ENCODE data around the gene AOPEP.

DNA sequence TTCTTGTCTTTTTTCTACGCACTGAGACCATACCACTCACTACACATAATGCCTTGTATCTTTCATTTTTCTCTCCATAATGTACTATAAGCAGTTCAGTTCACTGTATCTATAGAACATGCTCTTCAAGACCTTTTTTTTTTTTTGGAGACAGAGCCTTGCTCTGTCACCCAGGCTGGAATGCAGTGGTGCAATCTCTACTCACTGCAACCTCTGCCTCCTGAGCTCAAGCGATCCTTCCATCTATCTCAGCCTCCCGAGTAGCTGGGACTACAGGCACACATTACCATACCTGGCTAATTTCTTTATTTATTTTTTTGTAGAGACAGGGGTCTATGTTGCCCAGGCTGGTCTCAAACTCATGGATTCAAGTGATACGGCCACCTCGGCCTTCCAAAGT is 382.3 kb downstream of the AOPEP start:
- TF ChIP-seq, protein P1, sequence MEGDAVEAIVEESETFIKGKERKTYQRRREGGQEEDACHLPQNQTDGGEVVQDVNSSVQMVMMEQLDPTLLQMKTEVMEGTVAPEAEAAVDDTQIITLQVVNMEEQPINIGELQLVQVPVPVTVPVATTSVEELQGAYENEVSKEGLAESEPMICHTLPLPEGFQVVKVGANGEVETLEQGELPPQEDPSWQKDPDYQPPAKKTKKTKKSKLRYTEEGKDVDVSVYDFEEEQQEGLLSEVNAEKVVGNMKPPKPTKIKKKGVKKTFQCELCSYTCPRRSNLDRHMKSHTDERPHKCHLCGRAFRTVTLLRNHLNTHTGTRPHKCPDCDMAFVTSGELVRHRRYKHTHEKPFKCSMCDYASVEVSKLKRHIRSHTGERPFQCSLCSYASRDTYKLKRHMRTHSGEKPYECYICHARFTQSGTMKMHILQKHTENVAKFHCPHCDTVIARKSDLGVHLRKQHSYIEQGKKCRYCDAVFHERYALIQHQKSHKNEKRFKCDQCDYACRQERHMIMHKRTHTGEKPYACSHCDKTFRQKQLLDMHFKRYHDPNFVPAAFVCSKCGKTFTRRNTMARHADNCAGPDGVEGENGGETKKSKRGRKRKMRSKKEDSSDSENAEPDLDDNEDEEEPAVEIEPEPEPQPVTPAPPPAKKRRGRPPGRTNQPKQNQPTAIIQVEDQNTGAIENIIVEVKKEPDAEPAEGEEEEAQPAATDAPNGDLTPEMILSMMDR (IDR thresholded peaks at IDR 0.05): no peak
- TF ChIP-seq POLR2A (IDR thresholded peaks at IDR 0.05; ENCODE audit: low read depth) (no peak), EP300 (IDR thresholded peaks at IDR 0.05) (no peak)

All from esophagus muscularis mucosa (tissue), 4 donors.